Measurements from ENCODE around the gene ACSS1.

DNA sequence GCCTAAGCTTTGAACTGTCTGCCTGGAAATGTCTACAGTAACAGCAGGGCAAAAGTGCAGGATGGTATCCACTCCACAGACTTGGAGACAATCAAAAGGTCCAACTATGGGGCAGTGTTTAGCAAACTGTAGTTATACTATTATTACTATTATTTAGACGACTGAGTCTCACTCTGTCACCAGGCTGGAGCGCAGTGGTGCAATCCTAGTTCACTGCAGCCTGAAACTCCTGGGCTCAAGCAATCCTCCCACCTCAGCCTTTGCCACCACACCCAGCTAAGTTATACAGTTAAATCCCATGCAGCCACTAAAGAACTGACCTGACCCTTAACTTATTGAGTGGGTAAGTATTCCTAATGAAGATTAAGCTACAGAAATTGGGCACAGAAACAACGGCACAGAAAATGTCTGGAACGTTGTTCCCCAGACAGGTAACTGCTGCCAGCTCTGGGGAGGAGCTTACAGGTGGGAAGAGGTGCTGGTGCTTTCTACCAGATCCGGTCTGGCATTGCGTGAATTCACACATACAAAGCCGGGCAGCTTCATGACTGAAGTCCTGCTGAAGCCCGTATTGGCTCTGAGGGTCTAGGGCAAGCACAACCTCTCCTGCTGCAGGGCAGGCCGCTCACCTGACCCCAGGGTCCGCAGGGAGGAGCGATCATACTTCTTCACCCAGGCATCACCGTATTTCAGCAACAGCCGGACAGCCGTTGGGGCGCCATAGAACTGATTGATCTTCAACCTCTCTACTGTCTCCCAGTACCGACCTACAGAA lies 38.4 kb downstream of the ACSS1 start:
- TF ChIP-seq, protein P1, sequence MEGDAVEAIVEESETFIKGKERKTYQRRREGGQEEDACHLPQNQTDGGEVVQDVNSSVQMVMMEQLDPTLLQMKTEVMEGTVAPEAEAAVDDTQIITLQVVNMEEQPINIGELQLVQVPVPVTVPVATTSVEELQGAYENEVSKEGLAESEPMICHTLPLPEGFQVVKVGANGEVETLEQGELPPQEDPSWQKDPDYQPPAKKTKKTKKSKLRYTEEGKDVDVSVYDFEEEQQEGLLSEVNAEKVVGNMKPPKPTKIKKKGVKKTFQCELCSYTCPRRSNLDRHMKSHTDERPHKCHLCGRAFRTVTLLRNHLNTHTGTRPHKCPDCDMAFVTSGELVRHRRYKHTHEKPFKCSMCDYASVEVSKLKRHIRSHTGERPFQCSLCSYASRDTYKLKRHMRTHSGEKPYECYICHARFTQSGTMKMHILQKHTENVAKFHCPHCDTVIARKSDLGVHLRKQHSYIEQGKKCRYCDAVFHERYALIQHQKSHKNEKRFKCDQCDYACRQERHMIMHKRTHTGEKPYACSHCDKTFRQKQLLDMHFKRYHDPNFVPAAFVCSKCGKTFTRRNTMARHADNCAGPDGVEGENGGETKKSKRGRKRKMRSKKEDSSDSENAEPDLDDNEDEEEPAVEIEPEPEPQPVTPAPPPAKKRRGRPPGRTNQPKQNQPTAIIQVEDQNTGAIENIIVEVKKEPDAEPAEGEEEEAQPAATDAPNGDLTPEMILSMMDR (conservative IDR thresholded peaks at IDR 0.05), result no peak
- TF ChIP-seq EZH2 (IDR thresholded peaks at IDR 0.05; ENCODE audit: low read depth), result no peak
